Measurements from ENCODE around the gene MDGA2.

MDGA2 gene

DNA sequence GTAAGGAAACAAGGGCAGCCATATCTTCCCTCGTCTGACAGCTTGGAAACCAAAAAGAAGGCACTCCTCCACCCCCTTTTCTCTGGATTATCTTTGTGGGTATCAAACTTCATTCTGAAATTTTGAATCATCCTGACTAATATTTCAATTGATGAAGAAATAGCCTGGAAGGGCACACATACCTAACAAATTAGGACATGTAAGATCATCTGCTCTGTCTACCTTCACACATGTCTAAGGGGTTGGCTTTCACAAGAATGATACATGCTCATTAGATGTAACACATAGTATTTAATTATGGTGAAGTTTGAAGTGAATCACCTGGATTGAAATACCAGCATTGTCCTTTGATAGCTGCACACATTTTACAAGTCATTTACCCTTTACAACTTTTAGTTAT is 675.7 kb downstream of the MDGA2 start:
- POLR2A ChIA-PET, result no interaction called here
- no peak for DNase-seq (ENCODE audit: extremely low spot score)
- TF ChIP-seq, protein P1, sequence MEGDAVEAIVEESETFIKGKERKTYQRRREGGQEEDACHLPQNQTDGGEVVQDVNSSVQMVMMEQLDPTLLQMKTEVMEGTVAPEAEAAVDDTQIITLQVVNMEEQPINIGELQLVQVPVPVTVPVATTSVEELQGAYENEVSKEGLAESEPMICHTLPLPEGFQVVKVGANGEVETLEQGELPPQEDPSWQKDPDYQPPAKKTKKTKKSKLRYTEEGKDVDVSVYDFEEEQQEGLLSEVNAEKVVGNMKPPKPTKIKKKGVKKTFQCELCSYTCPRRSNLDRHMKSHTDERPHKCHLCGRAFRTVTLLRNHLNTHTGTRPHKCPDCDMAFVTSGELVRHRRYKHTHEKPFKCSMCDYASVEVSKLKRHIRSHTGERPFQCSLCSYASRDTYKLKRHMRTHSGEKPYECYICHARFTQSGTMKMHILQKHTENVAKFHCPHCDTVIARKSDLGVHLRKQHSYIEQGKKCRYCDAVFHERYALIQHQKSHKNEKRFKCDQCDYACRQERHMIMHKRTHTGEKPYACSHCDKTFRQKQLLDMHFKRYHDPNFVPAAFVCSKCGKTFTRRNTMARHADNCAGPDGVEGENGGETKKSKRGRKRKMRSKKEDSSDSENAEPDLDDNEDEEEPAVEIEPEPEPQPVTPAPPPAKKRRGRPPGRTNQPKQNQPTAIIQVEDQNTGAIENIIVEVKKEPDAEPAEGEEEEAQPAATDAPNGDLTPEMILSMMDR (IDR thresholded peaks at IDR 0.05; ENCODE audit: control extremely low read depth, extremely low read depth, low read depth, missing control alignments), result no peak
- CTCF ChIA-PET, result interaction anchor here (0.9 kb wide), 1 partner anchor 9 kb away, joined by 3 read pairs; no protein-coding TSS in a partner anchor

DNA sequence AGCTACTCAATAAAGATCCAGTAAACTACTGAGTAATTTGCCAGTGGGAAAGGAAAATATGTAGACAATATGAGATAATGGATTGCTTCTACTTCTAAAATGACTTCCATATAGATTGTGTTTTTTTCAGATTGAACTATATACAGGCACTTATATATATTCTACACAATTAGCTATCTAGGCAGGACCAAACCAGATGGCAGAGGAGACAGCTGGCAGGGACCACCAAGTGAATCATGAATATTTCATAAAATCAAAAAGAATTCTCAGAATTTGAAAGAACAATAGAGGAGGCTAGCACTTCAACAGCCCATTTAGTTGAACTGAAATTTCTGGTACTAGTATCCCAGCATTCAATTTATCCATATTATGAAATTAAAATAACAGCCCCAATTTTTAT is 685.8 kb downstream of the MDGA2 start:
- ChIA-PET POLR2A (no interaction called here), CTCF (interaction anchor here (1.2 kb wide), 1 partner anchor 42 kb away, joined by 4 read pairs; no protein-coding TSS in a partner anchor)
- no peak for DNase-seq (ENCODE audit: extremely low spot score)
- TF ChIP-seq, protein P1 (IDR thresholded peaks at IDR 0.05; ENCODE audit: control extremely low read depth, extremely low read depth, low read depth, missing control alignments), result no peak

DNA sequence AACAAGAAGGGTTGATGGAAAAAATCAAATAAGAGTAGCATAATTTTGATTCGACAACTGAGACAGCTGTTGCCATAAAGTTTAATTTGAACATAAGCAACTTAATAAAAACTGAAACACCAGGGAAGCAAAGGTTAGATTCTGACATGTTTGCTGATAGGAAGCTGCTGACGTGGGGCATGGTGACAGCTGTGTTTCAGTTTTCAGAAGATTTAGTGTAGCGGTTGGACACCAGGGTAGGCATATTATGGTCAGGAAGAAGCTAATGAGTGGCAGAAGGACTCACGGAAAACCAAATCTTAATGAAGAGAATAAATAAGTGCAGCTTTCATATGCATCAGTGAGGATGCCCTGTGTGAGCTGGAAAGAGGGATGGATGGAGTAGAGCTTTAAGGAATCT is 687.1 kb downstream of the MDGA2 start:
- ChIA-PET CTCF (interaction anchor here (1.2 to 2.4 kb wide), 2 partner anchors 9 to 43 kb away, joined by 4 to 12 read pairs; no protein-coding TSS in a partner anchor), POLR2A (no interaction called here)
- TF ChIP-seq, protein P1 (IDR thresholded peaks at IDR 0.05; ENCODE audit: control extremely low read depth, extremely low read depth, low read depth, missing control alignments), result no peak
- DNase-seq (ENCODE audit: extremely low spot score), result no peak

DNA sequence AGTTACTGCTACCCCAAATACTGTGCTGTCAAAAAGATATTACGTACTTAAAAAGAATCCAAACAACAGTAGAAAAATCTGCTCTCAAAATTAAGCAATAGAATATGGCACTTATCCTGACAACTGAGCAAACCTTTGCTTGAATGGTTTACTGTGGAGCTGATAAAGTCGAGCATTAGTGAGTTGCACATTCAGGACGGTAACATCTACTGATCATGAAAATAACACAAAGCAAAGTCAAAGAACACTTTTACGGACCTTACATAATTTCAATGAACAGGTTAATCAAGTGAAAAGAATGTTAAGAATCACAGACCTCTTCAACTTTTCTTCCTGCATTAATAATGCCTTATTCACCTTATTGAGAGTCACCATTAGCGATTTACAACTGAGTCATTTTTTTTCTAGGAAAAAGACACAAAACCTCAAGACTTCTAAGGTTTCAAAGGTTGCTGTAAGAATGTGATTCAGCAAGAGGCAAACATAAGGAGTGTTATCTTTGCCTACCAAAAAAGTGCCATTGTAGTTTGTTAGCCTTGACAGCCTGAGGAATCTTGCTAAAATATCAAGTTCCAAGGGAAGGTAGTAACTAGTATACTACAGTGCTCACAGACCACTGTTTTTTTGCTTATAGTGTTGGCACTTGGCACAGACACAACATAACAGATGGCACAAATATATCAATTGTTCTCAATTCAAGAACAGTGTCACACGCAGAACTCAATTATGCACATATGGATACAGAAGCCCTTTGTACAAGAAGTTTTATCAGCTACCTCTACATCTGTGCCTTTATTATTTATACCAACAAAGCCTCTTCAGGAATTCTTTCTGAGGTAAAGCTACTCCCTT is 689.6 kb downstream of the MDGA2 start:
- POLR2A ChIA-PET, result no interaction called here
- TF ChIP-seq, protein P1 (IDR thresholded peaks at IDR 0.05; ENCODE audit: control extremely low read depth, extremely low read depth, low read depth, missing control alignments), result no peak
- CTCF ChIA-PET, result interaction anchor here (1.0 to 2.4 kb wide), 3 partner anchors 12 to 49 kb away, joined by 3 to 12 read pairs (median 3); no protein-coding TSS in a partner anchor
- no peak for DNase-seq (ENCODE audit: extremely low spot score)

DNA sequence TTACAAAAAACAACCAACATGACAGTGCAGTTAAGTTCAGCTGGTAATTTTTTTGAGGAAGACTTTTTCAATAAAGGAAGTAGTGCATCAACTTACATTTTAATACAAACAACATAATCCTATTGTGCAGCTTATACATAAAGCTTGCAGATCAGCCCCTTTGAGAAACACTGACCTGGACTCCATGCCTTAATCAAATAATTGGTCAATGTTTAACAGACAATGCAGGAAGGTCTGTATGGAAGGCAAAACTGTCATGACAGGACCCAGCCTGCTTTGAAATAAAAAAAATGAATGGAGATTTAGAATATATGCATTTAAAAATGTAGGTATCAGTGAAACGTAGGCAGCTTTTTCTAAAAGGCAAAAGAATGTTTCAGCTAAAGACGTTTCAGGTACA is 702.1 kb downstream of the MDGA2 start:
- CTCF ChIA-PET, result interaction anchor here (0.9 kb wide), 1 partner anchor 16 kb away, joined by 3 read pairs; no protein-coding TSS in a partner anchor
- TF ChIP-seq, protein P1 (IDR thresholded peaks at IDR 0.05; ENCODE audit: control extremely low read depth, extremely low read depth, low read depth, missing control alignments), result no peak
- POLR2A ChIA-PET, result no interaction called here
- DNase-seq (ENCODE audit: extremely low spot score), result no peak

DNA sequence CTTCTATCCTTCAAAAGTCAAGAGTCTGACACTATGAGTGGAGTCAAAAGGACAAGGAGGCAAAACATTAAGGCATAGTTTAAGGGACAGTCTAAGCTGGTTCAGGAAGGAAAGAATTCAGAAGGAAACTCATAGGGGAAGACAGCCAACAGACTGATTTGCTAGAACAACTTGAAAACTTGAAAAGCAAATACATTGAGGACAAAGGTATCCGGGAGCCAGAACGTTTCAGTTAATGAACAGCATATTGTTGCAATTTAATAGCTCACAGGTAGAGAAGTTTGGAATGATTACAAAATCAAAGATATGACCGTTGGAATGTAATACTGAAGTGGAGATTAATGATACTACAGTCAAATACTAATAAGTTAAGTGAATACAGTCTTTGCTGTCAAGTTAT is 711.0 kb downstream of the MDGA2 start:
- no peak for DNase-seq (ENCODE audit: extremely low spot score)
- ChIA-PET POLR2A (no interaction called here), CTCF (no interaction called here)
- TF ChIP-seq, protein P1 (IDR thresholded peaks at IDR 0.05; ENCODE audit: control extremely low read depth, extremely low read depth, low read depth, missing control alignments), result no peak

Data from GM10248 (cell line).